ENCODE data around the gene CRYZL1. TPM values are rescaled to one million over a fixed set of nuclear protein-coding genes. Genes with fewer than 3 reads are reported as not detected.

CRYZL1 gene
- total and polyA plus RNA-seq, 2 donors (not counting 1 experiment from before 2014, with no cell fraction given) = 30.6 to 60.6 TPM

- POLR2A ChIA-PET = no interaction called here
- no peaks in the 10 kb centered on the region for H3K36me3 ChIP-seq (replicated peaks in 1 of 2; ENCODE audit: control extremely low read depth in 1 of 2, control insufficient read depth in 1 of 2, extremely low read depth in 1 of 2, insufficient read depth in 2 of 2, low read length in 1 of 2)
- no peak overlapping the region for H3K4me3 ChIP-seq (ENCODE audit: control extremely low read depth in 1 of 5, extremely low read depth in 1 of 5, insufficient read depth in 1 of 5, low read depth in 2 of 5, low read length in 4 of 5)
- no peak overlapping the region for H3K4me2 ChIP-seq (replicated peaks; ENCODE audit: low read depth, low read length, poor library complexity, severe bottlenecking)
- no peaks in the 10 kb centered on the region for H4K20me1 ChIP-seq (ENCODE audit: control insufficient read depth, insufficient read depth, low read length, poor library complexity, severe bottlenecking)
- CTCF ChIA-PET = no interaction called here
- no peak overlapping the region for H3K4me3 Mint-ChIP-seq
- no peak overlapping the region for H3K9ac ChIP-seq (ENCODE audit: low read length)
- no peaks in the 10 kb centered on the region for H3K9me3 ChIP-seq (ENCODE audit: control extremely low read depth in 1 of 3, control insufficient read depth in 2 of 3, insufficient read depth in 1 of 3, low read length in 2 of 3)
- peaks cover 4% of the 10 kb centered on the region for H3K27me3 Mint-ChIP-seq
- H3K79me2 ChIP-seq (ENCODE audit: control insufficient read depth, insufficient read depth, low read length) = no peaks in the 10 kb centered on the region
- ATAC-seq (ENCODE audit: low read depth) (no peak), DNase-seq (no peak)
- H3K9me3 Mint-ChIP-seq (ENCODE audit: insufficient read depth) = no peaks in the 10 kb centered on the region
- 83% methylated on average over 2 of the region's 6 CpGs for WGBS (ENCODE audit: insufficient coverage)
- H3K27ac ChIP-seq (ENCODE audit: low read length in 2 of 2) = no peak overlapping the region
- no peaks in the 10 kb centered on the region for H3K27me3 ChIP-seq (replicated peaks in 1 of 4; ENCODE audit: control extremely low read depth in 1 of 4, control insufficient read depth in 3 of 4, insufficient read depth in 4 of 4, low read length in 3 of 4)
- no peak overlapping the region for H2AFZ ChIP-seq (ENCODE audit: insufficient read depth, low read depth, low read length, poor library complexity, severe bottlenecking)
- intact Hi-C loops (cut with micrococcal nuclease) = no loop called here
- no peaks in the 10 kb centered on the region for H3K4me1 Mint-ChIP-seq
- no peak overlapping the region for H3K27ac Mint-ChIP-seq
- TF ChIP-seq CTCF (IDR thresholded peaks at IDR 0.05) (no peak), EZH2 (IDR thresholded peaks at IDR 0.05; ENCODE audit: borderline replicate concordance, insufficient read depth, low read depth, low read length, poor library complexity, severe bottlenecking) (no peak)
- no peaks in the 10 kb centered on the region for H3K4me1 ChIP-seq (ENCODE audit: control insufficient read depth in 2 of 2, insufficient read depth in 2 of 2, low read length in 2 of 2)
Measured at GRCh38 chr21:33670076-33670978, 28.8 kb upstream of the CRYZL1 start.

- no peaks in the 10 kb centered on the region for H3K36me3 ChIP-seq (replicated peaks in 1 of 2; ENCODE audit: control extremely low read depth in 1 of 2, control insufficient read depth in 1 of 2, extremely low read depth in 1 of 2, insufficient read depth in 2 of 2, low read length in 1 of 2)
- H3K79me2 ChIP-seq (ENCODE audit: control insufficient read depth, insufficient read depth, low read length) = no peaks in the 10 kb centered on the region
- Mint-ChIP-seq H3K4me3 (no peak overlapping the region), H3K27ac (no peak overlapping the region), H3K4me1 (no peaks in the 10 kb centered on the region), H3K9me3 (ENCODE audit: insufficient read depth) (no peaks in the 10 kb centered on the region), H3K27me3 (peaks cover 6% of the 10 kb centered on the region)
- no peaks in the 10 kb centered on the region for H3K9me3 ChIP-seq (ENCODE audit: control extremely low read depth in 1 of 3, control insufficient read depth in 2 of 3, insufficient read depth in 1 of 3, low read length in 2 of 3)
- no peak overlapping the region for H3K9ac ChIP-seq (ENCODE audit: low read length)
- ATAC-seq (ENCODE audit: low read depth) (no peak), DNase-seq (no peak)
- no peaks in the 10 kb centered on the region for H3K4me1 ChIP-seq (ENCODE audit: control insufficient read depth in 2 of 2, insufficient read depth in 2 of 2, low read length in 2 of 2)
- no peak overlapping the region for H3K27ac ChIP-seq (ENCODE audit: low read length in 2 of 2)
- intact Hi-C loops (cut with micrococcal nuclease) = no loop called here
- H2AFZ ChIP-seq (ENCODE audit: insufficient read depth, low read depth, low read length, poor library complexity, severe bottlenecking) = no peak overlapping the region
- no peak overlapping the region for H3K4me3 ChIP-seq (ENCODE audit: control extremely low read depth in 1 of 5, extremely low read depth in 1 of 5, insufficient read depth in 1 of 5, low read depth in 2 of 5, low read length in 4 of 5)
- no peaks in the 10 kb centered on the region for H3K27me3 ChIP-seq (replicated peaks in 1 of 4; ENCODE audit: control extremely low read depth in 1 of 4, control insufficient read depth in 3 of 4, insufficient read depth in 4 of 4, low read length in 3 of 4)
- ChIA-PET CTCF (no interaction called here), POLR2A (no interaction called here)
- WGBS (ENCODE audit: insufficient coverage) = 100% methylated on average over 2 of the region's 2 CpGs
- TF ChIP-seq EZH2 (IDR thresholded peaks at IDR 0.05; ENCODE audit: borderline replicate concordance, insufficient read depth, low read depth, low read length, poor library complexity, severe bottlenecking) = no peak
- H4K20me1 ChIP-seq (ENCODE audit: control insufficient read depth, insufficient read depth, low read length, poor library complexity, severe bottlenecking) = no peaks in the 10 kb centered on the region
- H3K4me2 ChIP-seq (replicated peaks; ENCODE audit: low read depth, low read length, poor library complexity, severe bottlenecking) = no peak overlapping the region
Measured at GRCh38 chr21:33668620-33669019, 27.1 kb upstream of the CRYZL1 start.

Measured in B cell (primary cell).